HG03097 (cell line): Measurements from ENCODE around the gene KIF6.
A peak's percentile ranks its signal among the peaks of the same experiment; 100 is the strongest.

ENCODE experiments used
- ATAC-seq: cut with Tn5 transposase; IDR thresholded peaks from one replicate; pipeline ENCODE4 v1.9.1; 2021; ENCODE audit not compliant: unreplicated experiment, low FRiP score

Gene KIF6

GRCh38 chr6:39428152-39428551 lies 297.1 kb downstream of the KIF6 start:
- ATAC-seq, result no peak

- ATAC-seq, result no peak
Measured at GRCh38 chr6:39426073-39426456, 299.1 kb downstream of the KIF6 start.

- ATAC-seq, result no peak
Measured at GRCh38 chr6:39425346-39426072, 299.7 kb downstream of the KIF6 start.

GRCh38 chr6:39424831-39425230 lies 300.4 kb downstream of the KIF6 start:
- no peak for ATAC-seq

GRCh38 chr6:39422238-39422637 lies 303.0 kb downstream of the KIF6 start:
- no peak for ATAC-seq

- no peak for ATAC-seq
Measured at GRCh38 chr6:39421383-39422225, 303.6 kb downstream of the KIF6 start.

GRCh38 chr6:39420300-39421265 lies 304.6 kb downstream of the KIF6 start:
- no peak for ATAC-seq

- ATAC-seq, result no peak
Measured at GRCh38 chr6:39419607-39420006, 305.6 kb downstream of the KIF6 start.

GRCh38 chr6:39417440-39417839 lies 307.8 kb downstream of the KIF6 start:
- no peak for ATAC-seq

- ATAC-seq, result no peak
Measured at GRCh38 chr6:39416728-39417127, 308.5 kb downstream of the KIF6 start.

- ATAC-seq, result no peak
Measured at GRCh38 chr6:39416026-39416425, 309.2 kb downstream of the KIF6 start.

GRCh38 chr6:39415482-39415881 lies 309.7 kb downstream of the KIF6 start:
- no peak for ATAC-seq

- no peak for ATAC-seq
Measured at GRCh38 chr6:39411465-39411864, 313.7 kb downstream of the KIF6 start.

- ATAC-seq, result no peak
Measured at GRCh38 chr6:39411001-39411400, 314.2 kb downstream of the KIF6 start.

- no peak for ATAC-seq
Measured at GRCh38 chr6:39409889-39410288, 315.3 kb downstream of the KIF6 start.

GRCh38 chr6:39407446-39407993 lies 317.7 kb downstream of the KIF6 start:
- peak; percentile 57 for ATAC-seq

- ATAC-seq, result no peak
Measured at GRCh38 chr6:39404312-39404711, 320.9 kb downstream of the KIF6 start.

- no peak for ATAC-seq
Measured at GRCh38 chr6:39403304-39403703, 321.9 kb downstream of the KIF6 start.

- ATAC-seq, result no peak
Measured at GRCh38 chr6:39402239-39402751, 322.9 kb downstream of the KIF6 start.

- no peak for ATAC-seq
Measured at GRCh38 chr6:39401376-39401775, 323.8 kb downstream of the KIF6 start.
